Measurements from ENCODE around the gene CCNQ.

DNA sequence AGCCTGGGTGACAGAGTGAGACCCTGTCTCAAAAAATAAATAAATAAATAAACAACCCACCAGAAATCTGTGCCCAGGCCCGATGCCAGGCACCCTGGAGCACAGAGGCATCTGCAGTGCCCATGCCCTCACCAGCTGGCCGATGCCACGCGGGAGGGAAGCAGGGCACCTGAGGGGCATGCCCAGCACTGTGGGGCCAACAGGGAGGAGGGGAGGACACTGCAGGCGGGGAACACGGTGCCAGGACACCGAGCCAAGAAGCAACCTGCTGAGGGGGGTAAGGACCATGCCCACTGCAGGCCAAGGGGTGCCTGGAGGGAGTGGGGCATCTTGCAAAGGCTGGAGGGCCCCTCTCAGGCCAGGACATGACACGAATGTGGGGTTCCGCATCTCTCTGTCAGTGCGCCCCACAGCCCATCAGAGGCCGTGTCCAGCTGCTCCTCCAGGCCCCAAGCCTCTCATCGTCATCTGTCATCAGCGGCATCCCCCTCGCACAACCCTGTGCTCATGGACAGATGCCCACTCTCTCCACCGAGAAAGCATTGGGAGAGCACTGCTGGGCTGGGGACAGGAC lies 34.8 kb upstream of the CCNQ start:
- TF ChIP-seq, protein P1, sequence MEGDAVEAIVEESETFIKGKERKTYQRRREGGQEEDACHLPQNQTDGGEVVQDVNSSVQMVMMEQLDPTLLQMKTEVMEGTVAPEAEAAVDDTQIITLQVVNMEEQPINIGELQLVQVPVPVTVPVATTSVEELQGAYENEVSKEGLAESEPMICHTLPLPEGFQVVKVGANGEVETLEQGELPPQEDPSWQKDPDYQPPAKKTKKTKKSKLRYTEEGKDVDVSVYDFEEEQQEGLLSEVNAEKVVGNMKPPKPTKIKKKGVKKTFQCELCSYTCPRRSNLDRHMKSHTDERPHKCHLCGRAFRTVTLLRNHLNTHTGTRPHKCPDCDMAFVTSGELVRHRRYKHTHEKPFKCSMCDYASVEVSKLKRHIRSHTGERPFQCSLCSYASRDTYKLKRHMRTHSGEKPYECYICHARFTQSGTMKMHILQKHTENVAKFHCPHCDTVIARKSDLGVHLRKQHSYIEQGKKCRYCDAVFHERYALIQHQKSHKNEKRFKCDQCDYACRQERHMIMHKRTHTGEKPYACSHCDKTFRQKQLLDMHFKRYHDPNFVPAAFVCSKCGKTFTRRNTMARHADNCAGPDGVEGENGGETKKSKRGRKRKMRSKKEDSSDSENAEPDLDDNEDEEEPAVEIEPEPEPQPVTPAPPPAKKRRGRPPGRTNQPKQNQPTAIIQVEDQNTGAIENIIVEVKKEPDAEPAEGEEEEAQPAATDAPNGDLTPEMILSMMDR (IDR thresholded peaks at IDR 0.05): no peak
- no peak for TF ChIP-seq POLR2A (IDR thresholded peaks at IDR 0.05)
